ENCODE results near the gene RBM42.

DNA sequence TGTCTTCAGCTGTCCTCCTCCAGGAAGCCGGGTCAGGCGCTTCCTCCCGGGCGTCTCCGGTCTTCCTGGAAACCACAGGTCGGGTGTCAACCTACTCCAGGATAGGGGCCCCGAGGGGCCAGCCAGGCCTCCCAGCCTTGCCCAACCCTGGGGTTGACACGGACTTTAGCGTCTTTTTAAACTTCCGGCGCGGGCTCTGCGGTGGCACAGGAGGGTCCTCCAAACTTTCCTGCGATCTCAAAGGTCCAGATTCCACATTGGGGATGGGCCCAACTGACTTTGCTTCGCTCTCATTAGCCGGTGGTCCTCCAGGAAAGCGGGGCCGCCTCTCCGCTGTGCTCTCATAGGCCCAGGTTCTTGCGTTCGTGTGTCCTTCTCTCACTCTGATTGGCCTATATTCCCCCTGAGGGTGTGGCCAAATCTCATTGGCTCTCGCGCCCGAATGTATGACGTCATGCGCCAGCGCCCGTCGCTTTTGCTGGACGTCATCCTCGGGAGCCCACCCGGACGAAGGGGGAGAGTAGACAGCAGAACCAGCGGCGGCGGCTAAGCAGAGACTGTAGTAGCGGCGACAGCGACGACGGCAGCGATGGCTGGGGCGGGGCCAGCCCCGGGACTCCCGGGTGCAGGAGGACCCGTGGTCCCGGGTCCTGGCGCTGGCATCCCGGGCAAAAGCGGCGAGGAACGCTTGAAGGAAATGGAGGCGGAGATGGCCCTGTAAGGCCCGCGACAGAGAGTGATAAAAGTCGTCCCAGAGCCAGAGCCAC lies at the start of gene RBM42:
- TF ChIP-seq EZH2phosphoT487 (IDR thresholded peaks at IDR 0.05; ENCODE audit: insufficient read depth, low read depth): no peak
- TF ChIP-seq EZH2 (IDR thresholded peaks at IDR 0.05; ENCODE audit: insufficient read depth, poor library complexity, severe bottlenecking): no peak
